T47D (cell line): Measurements from ENCODE around the gene AGBL1.

Experiments used
- DNase-seq, 2 experiments: peaks; one replicate each; pipeline versions ENCODE4 v3.0.0 to v3.0.0-alpha.2; 2011 to 2012; ENCODE audit warnings: low read depth in 1 of 2, low spot score in 1 of 2
- JUND ChIP-seq: IDR thresholded peaks from 2 replicates; pipeline ENCODE4 v1.6.1; 2012; ENCODE audit warnings: low read depth
- in situ Hi-C: cut with HindIII; loops from 2 replicates; pipeline ENCODE4 v1.10.0; 2016; ENCODE audit warnings: low sequenced_read_pairs, low pct_unique_long_range_greater_than_20kb

AGBL1 gene

GRCh38 chr15:86336051-86336788 is 256.5 kb downstream of the AGBL1 start:
- TF ChIP-seq JUND: no peak
- DNase-seq: no peak
- in situ Hi-C loops: no loop called here

DNA sequence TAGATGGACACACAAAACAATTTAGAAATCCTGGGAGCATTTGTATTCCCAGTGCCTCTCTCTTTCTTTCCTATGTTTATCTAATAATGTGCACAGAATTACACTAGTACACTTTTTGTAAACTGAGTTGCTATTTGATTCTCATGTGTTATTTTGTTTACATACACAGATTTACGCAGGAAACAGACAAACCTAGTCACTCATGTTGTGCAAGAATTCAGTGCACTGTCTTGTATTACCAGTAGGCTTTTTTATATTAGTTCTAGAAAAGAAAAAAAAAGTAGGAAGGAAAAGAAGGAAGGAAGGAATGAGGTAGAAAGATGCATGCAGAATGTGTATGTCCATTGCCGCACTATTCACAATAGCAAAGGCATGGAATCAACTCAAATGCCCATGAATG is 257.4 kb downstream of the AGBL1 start:
- in situ Hi-C loops: no loop called here
- TF ChIP-seq JUND: no peak
- no peak for DNase-seq

DNA sequence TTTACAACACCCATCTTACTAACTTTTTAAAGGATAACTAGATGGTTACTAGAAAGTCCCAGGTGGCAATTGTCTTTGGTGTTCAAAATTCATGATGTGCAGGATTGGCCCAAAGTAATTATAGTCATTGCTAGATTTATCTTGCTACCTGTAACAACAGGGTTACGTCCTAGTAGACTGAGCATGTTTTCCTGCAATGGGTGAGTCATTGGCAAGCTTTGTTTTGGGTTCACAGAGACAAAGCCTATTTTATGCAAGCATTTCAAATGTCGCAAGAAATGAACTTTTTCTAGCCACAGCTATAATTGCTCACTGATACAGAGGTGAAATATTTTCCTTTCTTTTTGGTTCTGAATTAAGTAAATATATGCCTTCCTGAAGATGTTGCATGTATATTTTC is 267.6 kb downstream of the AGBL1 start:
- DNase-seq: no peak
- in situ Hi-C loops: no loop called here
- no peak for TF ChIP-seq JUND

DNA sequence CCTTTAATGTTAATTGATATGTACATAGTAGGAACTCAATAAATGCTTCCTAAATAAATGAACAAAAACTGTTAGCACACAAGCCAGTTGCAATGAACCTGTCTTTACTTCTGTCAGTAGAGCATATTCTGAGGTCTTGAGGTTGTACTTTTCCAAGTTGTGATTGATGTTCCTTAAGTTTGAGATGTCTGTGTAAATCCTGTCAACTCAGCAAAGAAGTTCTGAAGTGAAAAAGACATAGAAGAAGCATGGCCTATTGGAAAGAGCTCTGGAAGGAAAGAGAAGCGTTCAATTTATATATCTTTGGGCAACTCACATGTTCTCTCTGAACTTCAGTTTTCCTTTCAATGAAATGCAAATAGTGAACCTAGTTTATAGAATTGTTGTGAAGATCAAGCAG is 269.9 kb downstream of the AGBL1 start:
- DNase-seq: no peak
- in situ Hi-C loops: no loop called here
- TF ChIP-seq JUND: no peak

DNA sequence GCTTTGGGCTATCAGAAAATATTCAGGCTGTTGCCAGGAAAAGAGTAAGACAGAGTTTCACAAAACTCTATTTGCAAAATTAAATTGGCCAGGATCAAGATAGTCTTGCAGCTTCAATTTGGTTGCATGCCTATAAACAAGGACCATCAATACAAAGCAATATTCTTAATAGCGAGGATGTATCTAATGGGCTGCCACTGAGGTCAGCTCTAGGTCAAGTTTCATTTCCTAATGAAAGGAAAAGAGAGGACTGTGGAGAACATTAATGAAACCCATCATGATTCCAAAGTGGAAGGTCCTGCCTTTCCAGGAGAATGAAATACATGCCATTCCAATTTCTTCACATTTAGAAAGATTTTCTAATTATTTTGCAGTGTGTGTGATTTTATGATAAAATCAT is 273.5 kb downstream of the AGBL1 start:
- in situ Hi-C loops: no loop called here
- no peak for DNase-seq
- TF ChIP-seq JUND: no peak

- in situ Hi-C loops: no loop called here
- TF ChIP-seq JUND: no peak
- no peak for DNase-seq
Observed at GRCh38 chr15:86355361-86355760, 275.7 kb downstream of the AGBL1 start.

GRCh38 chr15:86355801-86356200 is 276.1 kb downstream of the AGBL1 start:
- in situ Hi-C loops: no loop called here
- no peak for TF ChIP-seq JUND
- peak in 1 of 2 experiments; percentile 17 for DNase-seq

DNA sequence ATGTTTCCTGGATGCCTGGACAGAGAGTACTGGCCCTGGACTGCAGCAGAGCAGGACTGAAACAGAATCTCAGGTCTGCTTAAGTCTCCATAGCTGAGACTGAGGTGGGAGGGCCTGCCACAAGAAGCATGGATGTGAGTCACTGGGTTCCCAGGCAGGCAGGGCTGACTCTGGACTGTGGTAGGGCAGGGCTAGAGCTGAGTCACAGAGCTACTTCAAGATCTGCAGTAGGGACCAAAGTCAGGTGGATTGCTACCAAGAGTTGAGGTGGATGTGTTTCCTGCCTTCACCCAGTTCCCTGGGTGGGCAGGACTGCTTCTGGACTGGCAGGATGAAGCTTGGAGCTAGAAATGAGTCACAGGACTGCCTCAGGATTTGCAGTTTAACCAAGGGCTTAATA is 282.9 kb downstream of the AGBL1 start:
- in situ Hi-C loops: no loop called here
- DNase-seq: no peak

GRCh38 chr15:86373147-86373546 is 293.5 kb downstream of the AGBL1 start:
- TF ChIP-seq JUND: no peak
- no peak for DNase-seq
- in situ Hi-C loops: no loop called here

More for the DNA sequence above, 282.9 kb downstream of the AGBL1 start:
- TF ChIP-seq JUND: no peak

- TF ChIP-seq JUND: no peak
- in situ Hi-C loops: no loop called here
- DNase-seq: no peak
Observed at GRCh38 chr15:86375733-86376280, 296.1 kb downstream of the AGBL1 start.

DNA sequence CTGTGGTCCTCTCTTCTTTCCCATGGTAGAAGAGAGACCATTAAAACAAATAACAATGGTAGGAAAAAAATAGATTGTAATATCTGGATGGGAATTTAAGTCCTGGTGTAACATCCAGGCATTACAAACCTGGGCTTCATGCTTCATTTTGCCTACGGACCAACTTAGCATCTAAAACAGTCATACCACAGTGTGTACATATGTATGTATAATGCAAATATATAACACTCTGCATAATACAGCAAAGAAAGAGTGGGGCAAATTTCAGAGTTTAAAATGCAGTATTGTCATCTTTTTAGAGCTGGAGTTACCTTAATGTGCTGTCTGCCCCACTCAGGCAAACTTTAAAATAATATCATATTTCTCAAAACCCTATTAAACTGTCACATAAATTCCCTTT is 298.2 kb downstream of the AGBL1 start:
- no peak for TF ChIP-seq JUND
- no peak for DNase-seq
- in situ Hi-C loops: no loop called here

GRCh38 chr15:86382341-86382740 is 302.7 kb downstream of the AGBL1 start:
- no peak for TF ChIP-seq JUND
- no peak for DNase-seq
- in situ Hi-C loops: no loop called here

GRCh38 chr15:86383611-86384010 is 303.9 kb downstream of the AGBL1 start:
- in situ Hi-C loops: no loop called here
- TF ChIP-seq JUND: no peak
- DNase-seq: no peak

DNA sequence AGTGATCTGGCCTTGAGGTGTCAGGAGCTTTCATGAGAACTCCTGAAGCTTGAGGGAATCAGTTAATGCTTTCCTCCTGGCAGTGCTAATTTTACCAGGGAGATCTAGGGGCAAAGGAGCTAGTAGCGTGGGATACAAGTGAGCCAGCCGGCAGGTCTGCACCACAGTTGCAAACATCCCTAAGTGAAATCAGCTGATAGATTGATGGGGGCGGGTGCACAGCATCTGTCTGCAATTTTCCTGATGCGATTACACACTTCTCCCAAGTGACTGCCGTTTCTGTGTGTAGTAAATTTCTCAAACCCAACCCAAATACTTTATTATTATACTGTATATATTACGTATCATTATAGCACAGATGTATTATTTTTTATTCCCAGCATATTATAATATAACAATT is 304.5 kb downstream of the AGBL1 start:
- in situ Hi-C loops: no loop called here
- TF ChIP-seq JUND: no peak
- no peak for DNase-seq
